Fibroblast of villous mesenchyme (primary cell): ENCODE measurements around the gene KCNAB3. TPM values are rescaled to one million over a fixed set of nuclear protein-coding genes. Genes with fewer than 3 reads are reported as not detected.

Experiments
- DNase-seq: peaks from one replicate; pipeline ENCODE4 v3.0.0-alpha.2; 2010; ENCODE audit warnings: low read depth
- H3K4me3 ChIP-seq: 2 replicates; pipeline ENCODE4 v1.5.1; 2011; ENCODE audit warnings: low read depth, mild to moderate bottlenecking, low read length
- CTCF ChIP-seq: IDR thresholded peaks from 2 replicates; pipeline ENCODE4 v1.5.1; 2012; ENCODE audit warnings: low read depth, mild to moderate bottlenecking, low read length; ENCODE audit not compliant: insufficient read depth
- total RNA-seq: library from RNA; depleted of rRNA; stranded (reverse); fragments of >200 nt; gene quantifications from 2 replicates; pipeline ENCODE4 v1.2.3, GENCODE V29; 2012

Gene KCNAB3
- total RNA-seq, 1 donor = 1.7 TPM

- TF ChIP-seq CTCF = no peak
- H3K4me3 ChIP-seq = no peak overlapping the region
- DNase-seq = no peak
Observed at GRCh38 chr17:7893187-7893880, 36.3 kb downstream of the KCNAB3 start.

GRCh38 chr17:7889166-7889955, 40.3 kb downstream of the KCNAB3 start:
- peak; percentile 54 for TF ChIP-seq CTCF
- peak; percentile 96 for DNase-seq
- peak overlapping the region; percentile 22 for H3K4me3 ChIP-seq

GRCh38 chr17:7888184-7888920, 41.3 kb downstream of the KCNAB3 start, which contains the start of gene CHD3:
Gene CHD3 (plus strand): TSS chr17:7888789. CDS start chr17:7889001, 212 bp downstream.
- TF ChIP-seq CTCF = no peak
- DNase-seq = peak; percentile 47
- peak within 1 kb of the TSS; percentile 60 for H3K4me3 ChIP-seq

GRCh38 chr17:7887482-7888183, 42.0 kb downstream of the KCNAB3 start:
- H3K4me3 ChIP-seq = peak overlapping the region; percentile 86
- no peak for TF ChIP-seq CTCF
- DNase-seq = peak; percentile 98

- TF ChIP-seq CTCF = no peak
- DNase-seq = no peak
- peak overlapping the region; percentile 86 for H3K4me3 ChIP-seq
Observed at GRCh38 chr17:7887038-7887481, 42.6 kb downstream of the KCNAB3 start.
